ENCODE measurements around the gene PIK3CB. TPM values are rescaled to one million over a fixed set of nuclear protein-coding genes. Genes with fewer than 3 reads are reported as not detected.
"Not testable (repeated sequence)": the region's sequence is repeated elsewhere in the genome, so short reads cannot be mapped to it uniquely, and the experiment has no call there.

PIK3CB gene
- total RNA-seq, 1 donor from 2014 or later = 18.5 TPM

- no peak for DNase-seq (ENCODE audit: low spot score)
These were observed 224.8 kb downstream of the PIK3CB start for GRCh38 chr3:138609898-138610266.

- peak; percentile 67 for DNase-seq (ENCODE audit: low spot score)
These were observed 226.2 kb downstream of the PIK3CB start, which contains the start of gene FAIM for GRCh38 chr3:138608322-138609135. FAIM (plus strand) TSS chr3:138608771; CDS start chr3:138619727, 10,956 bp downstream.

GRCh38 chr3:138604106-138604595, 230.6 kb downstream of the PIK3CB start:
- DNase-seq (ENCODE audit: low spot score) = not testable (repeated sequence)

Other genes with a start within 250 kb of the PIK3CB start
- 59.2 TPM for gene CEP70, start 240.7 kb downstream of the PIK3CB start, total RNA-seq (ENCODE audit: insufficient read depth, low replicate concordance)
- 4.8 TPM for gene FAIM, start 226.2 kb downstream of the PIK3CB start, total RNA-seq (ENCODE audit: insufficient read depth, low replicate concordance)
- gene FOXL2, start 112.2 kb upstream of the PIK3CB start, total RNA-seq (ENCODE audit: insufficient read depth, low replicate concordance) = 5.3 TPM
- 1.9 TPM for gene FOXL2NB, start 112.3 kb upstream of the PIK3CB start, total RNA-seq (ENCODE audit: insufficient read depth, low replicate concordance)
- gene PRR23A, start 171.3 kb upstream of the PIK3CB start, total RNA-seq (ENCODE audit: insufficient read depth, low replicate concordance) = not detected
- 1.4 TPM for gene PRR23B, start 186.0 kb upstream of the PIK3CB start, total RNA-seq (ENCODE audit: insufficient read depth, low replicate concordance)
- gene PRR23C, start 210.0 kb upstream of the PIK3CB start, total RNA-seq (ENCODE audit: insufficient read depth, low replicate concordance) = 0.24 TPM